EH (cell line): Measurements from ENCODE around the gene PRRT1B.
"Not testable (repeated sequence)": the region's sequence is repeated elsewhere in the genome, so short reads cannot be mapped to it uniquely, and the experiment has no call there.

Experiments used
- DNase-seq: peaks from one replicate; pipeline ENCODE4 v3.0.0-alpha.2; 2015; ENCODE audit warnings: low read depth

Gene PRRT1B

DNA sequence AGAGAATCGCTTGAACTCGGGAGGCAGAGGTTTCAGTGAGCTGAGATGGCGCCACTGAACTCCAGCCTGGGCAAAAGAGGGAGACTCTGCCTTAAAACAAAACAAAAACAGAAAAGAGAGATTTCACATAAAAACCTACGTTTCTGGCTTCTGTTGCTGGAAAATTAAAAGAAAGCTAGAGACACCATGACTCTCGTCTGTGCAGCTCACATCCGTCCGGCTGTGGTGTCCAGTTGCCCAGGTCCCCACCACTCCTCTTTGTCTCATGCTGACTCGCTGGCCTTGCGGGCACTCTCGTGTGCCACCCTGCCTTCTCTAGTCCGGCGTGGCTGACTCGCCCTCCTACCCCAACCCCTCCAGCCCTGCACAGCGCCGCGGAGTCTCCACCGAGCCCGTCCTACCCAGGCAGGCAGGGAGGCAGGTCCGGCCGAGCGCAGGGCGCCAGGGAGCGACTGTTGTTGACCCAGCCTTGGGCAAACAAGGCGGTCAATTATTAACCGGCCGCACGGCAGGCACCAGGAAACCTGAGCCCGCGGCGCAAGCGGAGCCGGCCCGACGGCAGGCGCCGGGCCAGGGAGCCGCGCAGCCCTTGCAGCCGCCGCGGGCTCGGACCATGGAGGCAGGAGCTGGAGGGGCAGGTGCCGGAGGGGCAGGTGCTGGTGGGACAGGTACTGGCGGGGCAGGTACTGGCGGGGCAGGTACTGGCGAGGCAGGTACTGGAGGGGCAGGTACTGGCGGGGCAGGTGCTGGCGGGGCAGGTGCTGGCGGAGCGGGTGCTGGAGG lies at the start of gene PRRT1B:
Gene PRRT1B (plus strand): TSS at position 521 of the 783 bp plus-strand sequence. CDS start 93 bp downstream, at position 614.
- no peak for DNase-seq

DNA sequence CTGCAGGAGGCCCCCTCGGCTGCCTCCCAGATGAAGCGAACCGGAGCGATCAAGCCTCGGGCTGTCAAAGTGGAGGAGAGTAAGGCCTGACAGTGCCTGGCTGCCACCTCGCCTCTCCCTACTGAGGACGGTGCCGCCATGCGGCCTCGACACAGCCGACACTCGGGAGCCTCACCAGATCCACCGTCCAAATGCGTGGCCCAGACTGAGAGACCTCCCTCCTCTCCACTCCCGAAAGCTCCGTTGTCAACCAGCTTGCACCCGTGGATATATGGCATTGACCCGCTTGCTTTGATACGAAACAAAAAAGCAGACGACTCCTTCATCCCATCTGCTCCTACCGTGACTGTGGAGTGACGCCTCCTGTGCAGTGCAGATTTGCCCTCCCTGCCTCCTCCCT lies 49.5 kb upstream of the PRRT1B start:
- no peak for DNase-seq

DNA sequence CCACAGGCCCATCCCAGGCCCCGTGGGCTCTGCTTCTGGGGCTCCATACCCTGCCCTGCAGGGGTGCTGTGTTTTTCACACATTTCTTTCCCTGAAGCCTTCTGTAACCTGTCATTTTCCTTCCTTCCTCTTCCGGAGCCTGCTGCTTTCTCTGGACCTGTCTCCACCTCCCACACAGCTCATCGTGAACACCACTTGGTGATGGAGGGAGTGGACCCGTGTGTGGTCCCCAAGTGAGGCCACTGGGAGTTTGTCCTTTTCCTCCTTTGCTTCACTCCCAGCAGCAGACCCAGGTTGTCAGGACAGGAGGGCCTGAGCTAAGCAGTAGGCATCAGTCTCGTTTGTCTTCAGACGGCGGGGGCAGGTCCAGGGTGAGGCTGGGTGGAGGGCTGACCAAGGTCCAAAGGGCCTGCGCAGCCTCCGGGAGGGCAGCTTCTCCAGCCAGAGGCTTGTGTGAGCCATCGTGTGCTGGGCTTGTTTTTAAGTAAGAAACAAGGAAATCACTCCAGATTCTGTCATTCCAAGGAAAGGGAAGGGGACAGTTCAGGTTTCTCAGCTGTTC lies 48.4 kb upstream of the PRRT1B start:
- no peak for DNase-seq

DNA sequence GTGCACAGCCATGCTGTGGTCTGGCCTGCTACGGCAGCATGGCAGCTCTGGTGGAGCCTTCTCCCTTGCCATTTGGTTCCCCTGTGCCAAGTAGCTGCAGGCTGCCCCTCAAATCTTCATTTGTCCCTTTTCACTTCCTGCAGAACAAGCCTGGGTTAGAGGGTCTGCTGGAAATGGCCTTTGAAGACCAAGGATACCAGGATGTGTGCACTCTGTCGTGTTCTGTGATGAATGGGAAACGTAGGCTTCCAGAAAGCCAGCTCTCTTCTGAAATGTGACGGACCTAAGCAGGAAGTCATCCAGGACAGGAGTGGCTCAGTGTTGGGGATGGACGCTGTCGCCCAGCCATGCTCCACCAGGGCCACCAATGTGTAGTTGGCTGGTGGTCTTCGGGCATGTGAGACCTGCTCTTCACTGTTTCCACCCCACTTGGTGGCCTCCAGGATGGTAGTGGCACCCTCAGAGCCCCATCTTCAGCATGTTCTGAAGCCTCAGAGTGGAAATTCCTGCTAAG lies 46.0 kb upstream of the PRRT1B start:
- DNase-seq = no peak

DNA sequence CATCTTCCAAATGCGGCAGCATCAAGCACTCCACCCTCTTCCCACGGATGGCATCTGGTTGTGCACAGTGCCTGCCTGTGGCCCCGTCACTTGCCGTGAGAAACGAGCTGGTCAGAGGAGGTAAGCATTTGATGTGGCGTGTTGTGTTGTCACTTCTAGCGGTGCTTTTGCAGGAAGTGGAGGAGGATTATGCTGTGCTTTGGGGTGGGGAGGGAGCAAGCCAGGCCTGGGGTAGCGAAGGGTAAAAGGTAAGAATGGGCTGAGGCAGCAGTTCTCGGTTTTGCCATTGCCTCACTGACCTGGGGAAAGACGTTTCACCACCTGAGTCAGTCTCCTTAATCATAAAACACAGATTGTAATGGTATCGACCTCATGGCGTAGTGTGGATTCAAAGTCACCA lies 44.9 kb upstream of the PRRT1B start:
- DNase-seq = no peak

DNA sequence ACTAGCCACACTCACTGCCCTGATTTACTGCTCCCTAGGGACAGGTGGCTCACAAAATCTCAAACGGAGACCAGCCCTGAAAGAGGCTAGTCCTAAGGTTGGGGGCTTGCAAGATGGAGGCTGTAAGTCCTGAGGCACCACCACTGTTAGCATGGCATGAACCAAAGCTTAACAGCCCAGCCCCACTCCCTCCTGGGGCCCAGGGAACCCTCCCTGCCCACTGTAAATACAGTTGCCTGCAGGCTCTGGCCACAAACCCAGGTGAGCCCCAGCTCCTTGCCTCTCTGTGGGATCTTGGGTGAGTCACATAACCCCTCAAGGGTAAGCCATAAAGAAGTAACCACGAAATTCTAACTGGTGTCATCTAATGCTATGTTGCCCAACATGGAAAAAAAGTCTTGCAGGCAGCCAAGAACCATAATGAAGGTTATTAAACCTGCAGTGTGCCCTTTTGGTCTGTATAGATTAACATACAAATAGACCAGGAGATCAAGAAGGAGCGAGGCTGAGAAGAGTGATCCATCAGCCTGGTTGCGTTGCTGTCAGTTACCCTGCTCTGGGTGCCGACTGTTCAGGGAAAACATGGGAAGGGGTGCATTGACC lies 44.3 kb upstream of the PRRT1B start:
- peak; percentile 62 for DNase-seq

DNA sequence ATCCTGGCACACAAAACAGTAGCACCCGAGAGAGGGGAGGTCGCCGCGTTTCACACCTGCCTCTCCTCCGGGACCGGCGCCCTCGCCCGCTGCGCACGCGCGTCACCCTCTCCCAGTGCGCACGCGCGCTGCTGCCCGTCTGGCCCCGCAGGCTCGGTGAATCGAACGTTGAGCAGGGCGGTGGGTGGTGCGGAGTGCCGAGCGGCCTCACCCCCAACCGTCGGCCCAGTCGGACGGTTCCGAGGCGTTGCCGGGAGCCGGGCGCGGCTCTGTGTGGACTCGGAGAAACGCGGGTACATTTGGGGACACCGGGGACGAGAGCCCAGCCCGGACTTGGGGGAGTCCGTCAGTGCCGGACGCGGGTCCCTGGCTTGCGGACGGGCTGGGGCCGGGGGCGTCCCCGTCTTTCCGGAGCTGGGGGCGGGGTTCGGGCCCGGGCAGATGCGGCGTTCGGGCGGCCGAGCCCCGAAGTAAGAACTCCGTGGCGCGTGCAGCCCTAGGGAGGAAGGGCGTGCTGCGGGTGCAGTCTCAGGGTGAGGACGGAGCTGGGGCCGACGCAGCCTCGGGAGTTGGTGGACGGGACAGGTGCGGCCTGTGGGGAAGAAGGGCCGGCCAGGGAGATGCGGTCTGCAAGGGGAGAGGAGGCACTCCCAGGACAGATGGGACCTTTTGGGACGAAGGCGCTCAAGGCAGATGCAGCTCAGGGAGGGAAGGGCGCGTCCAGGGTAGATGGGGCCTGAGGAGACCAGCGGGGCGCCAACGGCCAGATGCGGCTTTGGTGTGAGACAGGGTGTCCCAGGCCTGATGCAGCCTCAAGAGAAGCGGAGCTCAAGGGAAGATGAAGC lies 42.3 kb upstream of the PRRT1B start, which contains the start of gene POMT1:
Gene POMT1 (plus strand): TSS at position 138 of the 845 bp plus-strand sequence. CDS start 1,301 bp downstream, outside the sequence.
- peak; percentile 81 for DNase-seq

DNA sequence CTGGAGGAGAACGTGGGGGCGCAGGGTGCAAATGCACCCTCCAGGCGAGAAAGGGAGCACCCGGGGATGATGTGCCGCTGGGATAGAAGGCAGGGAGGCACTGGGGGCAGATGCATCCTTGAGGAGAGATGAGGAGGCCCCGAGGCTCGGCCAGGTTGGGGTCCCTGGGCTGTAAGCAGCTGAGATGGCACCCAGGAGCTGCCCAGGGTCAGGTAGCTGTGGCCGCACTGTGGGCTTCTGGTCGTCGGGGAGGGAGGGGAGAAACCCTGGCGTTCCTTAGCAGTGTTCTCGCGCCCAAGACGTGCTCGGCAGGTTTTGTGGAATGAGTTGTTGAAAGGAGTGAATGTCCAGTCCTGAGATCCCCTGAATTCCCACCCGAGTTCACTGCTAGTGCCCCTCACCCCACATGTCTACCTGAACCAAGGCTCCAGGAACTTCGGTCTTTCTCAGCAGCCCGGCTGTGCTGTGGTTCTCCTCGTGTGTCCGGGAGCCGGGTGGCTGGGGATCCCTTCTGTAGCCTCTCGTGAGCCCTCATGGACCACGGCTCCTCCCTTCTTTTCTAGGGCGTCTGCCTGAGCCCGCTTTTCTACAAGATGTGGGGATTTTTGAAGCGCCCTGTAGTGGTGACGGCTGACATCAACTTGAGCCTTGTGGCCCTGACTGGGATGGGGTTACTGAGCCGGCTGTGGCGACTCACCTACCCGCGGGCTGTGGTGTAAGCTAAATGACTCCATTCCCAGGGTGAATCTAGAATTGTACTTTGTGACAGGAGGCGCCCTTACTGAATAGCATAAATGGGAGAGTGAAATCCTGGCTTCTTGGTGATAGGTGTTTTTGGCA lies 41.5 kb upstream of the PRRT1B start:
- DNase-seq = peak; percentile 59

DNA sequence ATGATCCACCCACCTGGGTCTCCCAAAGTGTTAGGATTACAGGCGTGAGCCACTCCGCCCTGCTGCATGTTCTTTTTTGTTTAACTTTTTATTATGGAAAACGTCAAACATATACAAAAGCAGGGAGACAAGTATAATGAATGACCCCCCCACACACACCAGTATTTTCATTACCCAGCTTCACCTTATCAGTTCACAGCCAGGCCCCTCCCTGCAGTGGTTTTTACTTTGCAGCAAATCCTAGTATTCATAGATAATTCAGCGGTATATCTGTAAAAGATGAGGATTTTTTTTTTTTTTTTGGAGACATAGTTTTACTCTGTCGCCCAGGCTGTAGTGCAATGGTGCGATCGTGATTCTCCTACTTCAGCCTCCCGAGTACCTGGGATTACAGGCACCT lies 40.3 kb upstream of the PRRT1B start:
- no peak for DNase-seq

DNA sequence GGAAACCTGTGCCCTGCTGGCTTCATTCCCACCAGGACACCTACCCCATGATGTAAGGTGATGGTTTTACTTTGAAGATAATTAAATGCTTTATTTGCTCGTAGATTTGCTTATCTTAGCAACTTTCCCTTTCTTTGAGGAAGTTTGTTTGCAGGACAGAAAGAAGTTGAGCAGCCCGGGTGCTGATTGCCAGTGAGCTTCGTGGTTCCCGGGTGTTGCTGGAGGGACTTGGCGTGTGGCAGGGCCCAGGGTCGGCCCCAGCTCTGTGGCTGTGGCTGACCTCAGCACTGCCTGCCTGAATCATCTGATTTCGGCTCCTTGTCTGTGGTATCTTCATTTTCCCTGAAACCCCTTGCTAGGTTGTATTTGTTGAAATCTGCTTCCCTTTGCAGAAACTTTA lies 33.9 kb upstream of the PRRT1B start:
- DNase-seq = no peak

DNA sequence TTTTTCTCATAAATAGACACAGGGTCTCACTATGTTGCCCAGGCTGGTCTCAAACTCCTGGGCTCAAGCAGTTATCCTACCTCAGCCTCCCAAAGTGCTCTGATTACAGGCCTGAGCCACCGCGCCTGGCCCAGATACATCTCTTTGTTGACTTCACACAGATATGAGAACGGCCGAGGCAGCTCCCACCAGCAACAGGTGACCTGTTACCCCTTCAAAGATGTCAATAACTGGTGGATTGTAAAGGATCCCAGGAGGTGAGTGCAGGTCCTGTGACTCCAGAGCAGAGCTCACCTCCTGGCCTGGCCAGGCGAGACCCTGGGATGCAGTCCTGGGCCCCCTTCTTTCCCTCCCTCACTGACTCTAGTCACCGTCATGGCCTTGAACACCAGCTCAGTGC lies 33.4 kb upstream of the PRRT1B start:
- DNase-seq = no peak

DNA sequence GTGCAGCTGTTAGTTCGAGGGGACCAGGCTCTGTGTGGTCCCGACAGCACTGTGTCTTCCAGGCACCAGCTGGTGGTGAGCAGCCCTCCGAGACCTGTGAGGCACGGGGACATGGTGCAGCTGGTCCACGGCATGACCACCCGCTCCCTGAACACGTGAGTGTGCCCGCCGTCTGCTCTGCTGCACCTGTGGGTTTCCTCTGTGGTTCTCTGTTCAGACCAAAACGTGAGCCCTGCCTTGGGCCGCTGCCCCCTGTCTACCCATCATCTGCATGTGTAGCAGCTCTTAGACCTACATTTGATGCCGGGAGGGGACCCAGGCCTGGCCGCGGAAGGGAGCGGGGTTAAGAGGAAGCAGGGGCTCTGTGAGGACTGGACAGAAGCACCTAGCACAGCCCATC lies 32.1 kb upstream of the PRRT1B start:
- no peak for DNase-seq

DNA sequence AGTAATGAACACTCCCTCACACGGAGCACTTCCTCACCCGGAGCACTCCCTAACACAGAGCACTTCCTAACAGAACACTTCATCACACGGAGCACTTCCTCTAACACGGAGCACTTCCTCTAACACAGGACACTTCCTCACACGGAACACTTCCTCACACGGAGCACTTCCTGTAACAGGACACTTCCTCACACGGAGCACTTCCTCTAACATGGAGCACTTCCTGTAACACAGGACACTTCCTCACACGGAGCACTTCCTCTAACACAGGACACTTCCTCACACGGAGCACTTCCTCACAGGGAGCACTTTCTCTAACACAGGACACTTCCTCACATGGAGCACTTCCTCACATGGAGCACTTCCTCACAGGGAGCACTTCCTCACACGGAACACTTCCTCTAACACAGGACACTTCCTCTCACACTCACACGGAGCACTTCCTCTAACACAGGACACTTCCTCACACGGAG lies 29.7 kb upstream of the PRRT1B start:
- DNase-seq = not testable (repeated sequence)

DNA sequence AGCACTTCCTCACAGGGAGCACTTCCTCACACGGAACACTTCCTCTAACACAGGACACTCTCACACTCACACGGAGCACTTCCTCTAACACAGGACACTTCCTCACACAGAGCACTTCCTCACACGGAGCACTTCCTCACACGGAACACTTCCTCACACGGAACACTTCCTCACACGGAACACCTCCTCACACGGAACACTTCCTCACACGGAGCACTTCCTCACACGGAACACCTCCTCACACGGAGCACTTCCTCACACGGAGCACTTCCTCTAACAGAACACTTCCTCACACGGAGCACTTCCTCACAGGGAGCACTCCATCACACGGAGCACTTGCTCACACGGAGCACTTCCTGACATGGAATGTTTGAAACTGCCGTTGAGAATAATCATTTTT lies 29.2 kb upstream of the PRRT1B start:
- DNase-seq = no peak

DNA sequence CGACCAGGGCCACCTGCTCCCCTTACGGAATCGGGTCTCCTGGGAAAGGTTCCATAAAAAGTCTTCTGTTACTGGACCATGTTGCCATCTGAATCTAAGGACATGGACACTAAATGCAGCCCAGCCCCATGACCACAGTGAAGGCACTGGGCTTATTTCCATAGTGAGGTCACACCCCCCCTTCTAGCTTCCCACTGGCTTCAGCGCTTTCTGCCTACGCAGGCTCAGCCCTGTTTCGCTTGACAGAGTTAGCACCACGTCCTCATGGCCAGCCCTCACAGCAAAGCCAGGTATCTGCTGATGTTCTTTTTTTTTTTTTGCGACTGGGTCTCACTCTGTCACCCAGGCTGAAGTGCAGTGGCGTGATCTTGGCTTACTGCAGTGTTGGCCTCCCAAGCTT lies 28.4 kb upstream of the PRRT1B start:
- no peak for DNase-seq

DNA sequence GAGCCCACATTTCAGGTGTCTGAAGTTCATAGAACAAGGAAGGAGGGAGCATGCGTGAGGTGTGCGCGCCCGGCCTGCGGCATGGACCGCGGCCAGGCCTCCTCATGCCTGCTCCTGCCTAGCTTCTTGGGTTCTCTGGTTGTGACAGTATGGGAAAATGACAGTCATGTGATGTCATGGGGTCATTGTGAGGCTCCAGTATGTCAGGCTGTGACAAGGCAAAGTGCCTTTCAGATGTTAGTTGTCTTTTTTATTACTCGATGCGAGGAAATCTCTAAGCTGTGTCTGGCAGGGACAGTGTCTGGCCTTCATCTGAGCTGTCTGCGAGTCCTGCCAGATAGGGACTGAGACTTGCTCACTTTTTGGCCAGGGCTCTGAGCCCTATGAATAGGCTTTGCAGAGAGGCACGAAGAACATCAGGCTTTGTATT lies 27.5 kb upstream of the PRRT1B start:
- DNase-seq = no peak

DNA sequence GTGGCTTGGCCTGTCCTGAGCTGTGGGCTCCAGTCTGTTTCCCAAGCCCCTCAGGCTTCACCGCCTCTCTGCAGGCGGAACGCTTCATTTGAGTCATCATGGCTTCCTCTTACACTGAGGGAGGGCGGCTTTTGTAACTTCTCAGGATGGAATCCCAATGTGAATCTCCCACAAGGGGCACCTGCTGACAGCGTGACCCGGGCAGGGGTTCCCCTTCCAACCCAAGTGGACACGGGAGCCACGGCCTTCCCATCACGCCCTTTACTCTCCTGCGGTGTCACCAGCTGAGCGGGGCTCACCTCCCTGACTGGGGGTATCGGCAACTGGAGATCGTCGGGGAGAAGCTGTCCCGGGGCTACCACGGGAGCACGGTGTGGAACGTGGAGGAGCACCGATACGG lies 26.8 kb upstream of the PRRT1B start:
- no peak for DNase-seq

DNA sequence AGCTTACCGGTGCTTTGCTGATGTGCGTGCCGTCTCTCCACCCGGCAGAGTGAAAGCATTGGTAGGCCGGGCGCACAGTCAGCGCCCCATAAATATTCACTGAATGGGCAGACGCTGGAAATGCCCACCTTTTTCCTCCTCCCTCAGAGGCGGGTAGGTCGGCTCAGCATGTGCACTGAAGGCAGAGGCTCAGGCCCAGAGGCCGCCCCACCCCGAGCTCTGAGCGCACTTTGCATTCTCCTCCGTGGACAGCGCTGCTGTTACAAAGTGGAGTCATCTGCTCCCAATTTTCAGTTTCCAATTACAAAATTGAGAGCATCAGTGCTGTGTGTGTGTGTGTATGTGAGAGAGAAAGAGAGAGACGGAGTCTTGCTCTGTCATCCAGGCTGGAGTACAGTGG lies 24.8 kb upstream of the PRRT1B start:
- DNase-seq = no peak

DNA sequence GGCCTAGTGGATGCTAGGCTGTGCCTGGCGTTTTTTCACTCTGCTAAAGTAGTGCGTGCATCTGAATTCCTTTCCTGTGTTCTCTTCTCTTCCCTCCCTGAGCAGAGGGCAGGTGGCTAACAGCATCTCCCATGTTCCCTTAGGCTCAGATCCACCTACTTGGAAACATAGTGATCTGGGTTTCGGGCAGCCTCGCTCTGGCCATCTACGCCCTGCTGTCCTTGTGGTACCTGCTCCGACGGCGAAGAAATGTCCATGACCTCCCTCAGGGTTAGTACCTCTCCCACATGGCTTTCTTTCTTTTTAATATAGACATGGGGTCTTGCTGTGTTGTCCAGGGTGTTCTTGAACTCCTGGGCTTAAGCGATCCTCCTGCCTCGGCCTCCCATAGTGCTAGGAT lies 24.1 kb upstream of the PRRT1B start:
- no peak for DNase-seq

DNA sequence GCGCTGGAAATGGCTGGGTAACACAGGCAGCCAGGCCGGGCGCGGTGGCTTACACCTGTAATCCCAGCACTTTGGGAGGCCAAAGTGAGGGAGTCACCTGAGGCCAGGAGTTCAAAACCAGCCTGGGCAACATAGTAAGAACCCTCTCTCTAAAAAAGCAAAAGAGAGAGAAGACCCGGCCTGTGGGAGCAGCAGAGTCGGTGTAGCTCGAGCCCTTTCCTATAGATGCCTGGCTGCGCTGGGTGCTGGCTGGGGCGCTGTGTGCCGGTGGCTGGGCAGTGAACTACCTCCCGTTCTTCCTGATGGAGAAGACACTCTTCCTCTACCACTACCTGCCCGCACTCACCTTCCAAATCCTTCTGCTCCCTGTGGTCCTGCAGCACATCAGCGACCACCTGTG lies 23.5 kb upstream of the PRRT1B start:
- DNase-seq = no peak
